Activated T-cell treated with anti-CD3 and anti-CD28 coated beads, Interleukin-2, amount 50 U/mL, for 4 hours (primary cell): ENCODE results near the gene LRTM2. TPM values are rescaled to one million over a fixed set of nuclear protein-coding genes. Genes with fewer than 3 reads are reported as not detected.

Experiments
- ATAC-seq, 2 donors: fragments of 200-7000 bp; cut with Tn5 transposase; one replicate each; pipeline ENCODE4 v1.10.0; 2021
- DNase-seq: peaks from one replicate; pipeline ENCODE4 v3.0.0-alpha.2; 2020
- H3K27me3 Mint-ChIP-seq: one replicate; pipeline ENCODE4 v1.8.0; 2021; ENCODE audit warnings: low read depth, mixed read lengths
- H3K36me3 Mint-ChIP-seq: one replicate; pipeline ENCODE4 v1.8.0; 2022; ENCODE audit warnings: mixed read lengths; ENCODE audit not compliant: insufficient read depth
- H3K4me1 Mint-ChIP-seq: one replicate; pipeline ENCODE4 v1.8.0; 2021; ENCODE audit warnings: low read depth, mixed read lengths
- H3K4me3 Mint-ChIP-seq: one replicate; pipeline ENCODE4 v1.8.0; 2021; ENCODE audit warnings: mild to moderate bottlenecking, moderate library complexity, mixed read lengths
- H3K9me3 Mint-ChIP-seq: one replicate; pipeline ENCODE4 v1.8.0; 2021; ENCODE audit warnings: mixed read lengths
- total RNA-seq, 3 donors: library from RNA; stranded (reverse); gene quantifications; one replicate each; pipeline ENCODE4 v1.2.1, GENCODE V29; 2021

The LRTM2 gene
- total RNA-seq, 3 donors from 2014 or later = 0.08 to 0.34 (median 0.27) TPM

- no peaks in the 10 kb centered on the region for H3K36me3 Mint-ChIP-seq
Observed at GRCh38 chr12:1877169-1877878, 57.0 kb downstream of the LRTM2 start.

GRCh38 chr12:1878214-1878613 lies 57.8 kb downstream of the LRTM2 start:
- DNase-seq = no peak
- H3K4me3 Mint-ChIP-seq = no peak overlapping the region
- H3K4me1 Mint-ChIP-seq = no peaks in the 10 kb centered on the region
- ATAC-seq = no peak
- H3K9me3 Mint-ChIP-seq = no peaks in the 10 kb centered on the region
- H3K36me3 Mint-ChIP-seq = no peaks in the 10 kb centered on the region
- H3K27me3 Mint-ChIP-seq = no peaks in the 10 kb centered on the region

More at GRCh38 chr12:1877169-1877878, 57.0 kb downstream of the LRTM2 start:
- ATAC-seq = no peak
- Mint-ChIP-seq H3K4me3 (no peak overlapping the region), H3K9me3 (no peaks in the 10 kb centered on the region), H3K27me3 (no peaks in the 10 kb centered on the region), H3K4me1 (no peaks in the 10 kb centered on the region)
- DNase-seq = no peak

GRCh38 chr12:1878695-1879094 lies 58.3 kb downstream of the LRTM2 start:
- no peaks in the 10 kb centered on the region for H3K4me1 Mint-ChIP-seq
- H3K4me3 Mint-ChIP-seq = no peak overlapping the region
- no peaks in the 10 kb centered on the region for H3K36me3 Mint-ChIP-seq
- DNase-seq (no peak), ATAC-seq (no peak)
- no peaks in the 10 kb centered on the region for H3K9me3 Mint-ChIP-seq
- H3K27me3 Mint-ChIP-seq = peaks cover 3% of the 10 kb centered on the region

- ATAC-seq = no peak
- no peak for DNase-seq
- H3K9me3 Mint-ChIP-seq = no peaks in the 10 kb centered on the region
- peaks cover 3% of the 10 kb centered on the region for H3K27me3 Mint-ChIP-seq
- H3K4me3 Mint-ChIP-seq = no peak overlapping the region
- H3K36me3 Mint-ChIP-seq = no peaks in the 10 kb centered on the region
- H3K4me1 Mint-ChIP-seq = no peaks in the 10 kb centered on the region
Observed at GRCh38 chr12:1879633-1880032, 59.3 kb downstream of the LRTM2 start.

GRCh38 chr12:1880153-1880845 lies 59.9 kb downstream of the LRTM2 start:
- ATAC-seq (no peak), DNase-seq (no peak)
- Mint-ChIP-seq H3K9me3 (no peaks in the 10 kb centered on the region), H3K4me3 (no peak overlapping the region), H3K36me3 (no peaks in the 10 kb centered on the region), H3K27me3 (peaks cover 3% of the 10 kb centered on the region), H3K4me1 (no peaks in the 10 kb centered on the region)

DNA sequence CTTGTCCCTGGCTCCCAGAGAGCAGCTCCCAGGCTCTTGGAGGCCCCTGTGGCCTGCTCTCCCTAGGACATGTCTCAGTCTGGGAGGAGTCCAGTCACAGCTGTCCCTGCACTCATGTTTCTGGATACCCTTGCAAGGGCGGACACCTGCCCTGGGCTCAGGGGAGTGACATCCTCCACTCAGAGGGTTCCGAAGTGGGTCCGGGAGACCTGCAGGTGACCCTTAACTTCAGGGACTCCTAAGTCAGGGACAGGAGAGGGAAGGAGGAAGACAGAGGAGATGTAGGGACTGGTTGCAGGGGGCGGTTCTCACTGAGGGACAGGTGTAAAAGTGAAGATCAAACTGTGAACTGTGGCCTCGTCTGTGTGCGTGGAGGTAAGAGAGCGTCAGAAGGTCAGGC lies 60.5 kb downstream of the LRTM2 start:
- no peaks in the 10 kb centered on the region for H3K9me3 Mint-ChIP-seq
- H3K27me3 Mint-ChIP-seq = peaks cover 3% of the 10 kb centered on the region
- H3K4me3 Mint-ChIP-seq = no peak overlapping the region
- DNase-seq (no peak), ATAC-seq (no peak)
- no peaks in the 10 kb centered on the region for H3K36me3 Mint-ChIP-seq
- no peaks in the 10 kb centered on the region for H3K4me1 Mint-ChIP-seq

GRCh38 chr12:1881301-1881700 lies 60.9 kb downstream of the LRTM2 start:
- Mint-ChIP-seq H3K36me3 (no peaks in the 10 kb centered on the region), H3K27me3 (peaks cover 5% of the 10 kb centered on the region), H3K4me1 (no peaks in the 10 kb centered on the region), H3K4me3 (no peak overlapping the region), H3K9me3 (no peaks in the 10 kb centered on the region)
- DNase-seq (no peak), ATAC-seq (no peak)

- Mint-ChIP-seq H3K9me3 (no peaks in the 10 kb centered on the region), H3K36me3 (no peaks in the 10 kb centered on the region), H3K4me1 (no peaks in the 10 kb centered on the region), H3K27me3 (peaks cover 10% of the 10 kb centered on the region), H3K4me3 (no peak overlapping the region)
- ATAC-seq (no peak), DNase-seq (no peak)
Observed at GRCh38 chr12:1881936-1882335, 61.6 kb downstream of the LRTM2 start.

DNA sequence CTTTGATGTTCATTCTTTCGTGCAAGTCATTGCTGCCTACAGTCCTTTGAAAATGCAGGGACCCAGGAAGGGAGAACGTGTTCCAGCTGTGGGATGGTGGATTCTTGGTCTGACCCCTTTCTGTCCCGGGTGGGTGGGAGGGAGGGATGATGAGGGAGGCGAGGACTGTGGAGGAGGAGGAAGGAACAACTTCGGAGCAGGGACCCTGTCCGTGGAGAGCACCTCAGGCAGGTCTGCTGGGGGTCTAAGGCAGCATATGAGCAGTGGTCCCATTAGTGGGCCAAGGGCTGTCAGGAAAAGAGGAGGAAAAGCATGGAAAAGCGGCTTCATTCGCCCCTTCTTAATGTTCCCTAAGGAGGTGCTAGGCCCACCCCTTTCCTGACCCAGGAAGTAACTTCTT lies 62.0 kb downstream of the LRTM2 start:
- Mint-ChIP-seq H3K9me3 (no peaks in the 10 kb centered on the region), H3K4me1 (no peaks in the 10 kb centered on the region), H3K36me3 (no peaks in the 10 kb centered on the region), H3K27me3 (peaks cover 12% of the 10 kb centered on the region), H3K4me3 (no peak overlapping the region)
- DNase-seq (no peak), ATAC-seq (no peak)

DNA sequence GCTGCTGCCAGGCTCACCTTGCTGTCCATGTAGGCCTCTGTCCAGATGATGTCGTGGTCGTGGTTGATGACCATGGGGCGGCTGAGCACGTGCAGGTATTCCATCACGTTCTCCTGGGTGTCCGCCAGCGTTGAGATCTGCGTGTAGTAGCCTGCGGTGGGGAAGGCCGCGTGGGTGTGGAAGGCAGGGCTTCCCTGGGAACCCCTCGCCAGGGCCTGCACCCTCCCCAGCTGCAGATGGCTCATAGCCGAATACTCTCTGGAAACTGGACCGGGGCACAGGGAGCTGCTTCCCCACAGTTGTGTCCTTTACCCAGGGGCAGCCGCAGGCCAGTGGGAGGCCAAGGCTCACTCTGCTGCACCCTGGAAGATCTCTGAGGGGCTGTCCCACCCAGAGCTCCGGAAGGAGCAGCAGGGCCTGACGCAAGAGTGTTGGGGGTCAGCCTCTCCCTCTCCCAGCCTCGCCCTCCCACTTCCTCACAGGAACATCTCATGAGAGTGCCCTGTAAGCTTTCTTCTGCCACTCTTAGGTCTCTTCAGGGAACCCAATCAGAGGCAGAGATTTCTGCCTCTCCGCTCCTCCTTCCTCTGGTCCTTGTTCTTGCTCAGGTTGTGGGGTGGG lies 62.6 kb downstream of the LRTM2 start:
- H3K27me3 Mint-ChIP-seq = peaks cover 18% of the 10 kb centered on the region
- ATAC-seq (no peak), DNase-seq (no peak)
- no peaks in the 10 kb centered on the region for H3K36me3 Mint-ChIP-seq
- no peaks in the 10 kb centered on the region for H3K4me1 Mint-ChIP-seq
- no peak overlapping the region for H3K4me3 Mint-ChIP-seq
- no peaks in the 10 kb centered on the region for H3K9me3 Mint-ChIP-seq

DNA sequence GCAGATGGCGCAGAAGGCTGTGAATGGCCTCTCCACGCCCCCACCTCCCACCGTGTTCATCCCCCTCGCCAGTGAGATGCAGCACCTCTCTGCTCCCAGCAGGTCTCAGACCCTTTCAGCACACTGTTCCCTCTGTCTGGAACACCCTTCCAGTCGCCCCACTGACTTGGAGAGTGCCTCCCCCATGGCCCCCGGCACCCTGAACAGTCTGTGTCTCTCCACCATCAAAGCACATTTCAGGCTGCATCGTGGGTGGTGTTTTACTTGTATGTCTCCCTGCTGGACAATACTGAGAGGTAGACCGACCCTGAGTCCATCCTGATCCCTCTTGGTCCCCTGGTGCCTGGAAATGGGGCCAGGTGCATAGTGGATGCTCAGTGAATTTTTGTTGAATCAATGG lies 63.1 kb downstream of the LRTM2 start:
- DNase-seq (no peak), ATAC-seq (no peak)
- Mint-ChIP-seq H3K4me1 (no peaks in the 10 kb centered on the region), H3K4me3 (no peak overlapping the region), H3K36me3 (no peaks in the 10 kb centered on the region), H3K9me3 (peaks cover 2% of the 10 kb centered on the region), H3K27me3 (peaks cover 22% of the 10 kb centered on the region)

DNA sequence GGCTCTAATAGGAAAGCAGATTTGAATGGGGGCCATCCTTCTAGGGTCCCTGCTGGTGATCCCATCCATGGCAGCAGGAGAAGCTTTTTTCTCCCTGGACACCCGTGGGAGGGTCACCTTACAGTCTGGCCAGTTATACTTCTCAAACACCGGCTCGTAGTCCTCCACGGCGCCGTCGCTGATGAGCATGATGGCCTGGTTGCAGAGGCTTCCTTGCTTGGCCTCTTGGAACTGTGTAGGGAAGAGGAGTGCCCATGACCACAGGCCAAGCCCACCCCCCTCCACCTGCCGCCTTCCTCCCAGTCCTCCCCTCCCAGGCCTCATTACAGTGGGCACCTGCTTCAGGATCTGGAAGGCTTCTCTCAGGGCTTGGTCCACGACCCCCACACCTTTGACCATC lies 64.3 kb downstream of the LRTM2 start:
- Mint-ChIP-seq H3K36me3 (no peaks in the 10 kb centered on the region), H3K27me3 (peaks cover 29% of the 10 kb centered on the region), H3K9me3 (peaks cover 3% of the 10 kb centered on the region), H3K4me3 (no peak overlapping the region), H3K4me1 (no peaks in the 10 kb centered on the region)
- DNase-seq = no peak
- no peak for ATAC-seq

DNA sequence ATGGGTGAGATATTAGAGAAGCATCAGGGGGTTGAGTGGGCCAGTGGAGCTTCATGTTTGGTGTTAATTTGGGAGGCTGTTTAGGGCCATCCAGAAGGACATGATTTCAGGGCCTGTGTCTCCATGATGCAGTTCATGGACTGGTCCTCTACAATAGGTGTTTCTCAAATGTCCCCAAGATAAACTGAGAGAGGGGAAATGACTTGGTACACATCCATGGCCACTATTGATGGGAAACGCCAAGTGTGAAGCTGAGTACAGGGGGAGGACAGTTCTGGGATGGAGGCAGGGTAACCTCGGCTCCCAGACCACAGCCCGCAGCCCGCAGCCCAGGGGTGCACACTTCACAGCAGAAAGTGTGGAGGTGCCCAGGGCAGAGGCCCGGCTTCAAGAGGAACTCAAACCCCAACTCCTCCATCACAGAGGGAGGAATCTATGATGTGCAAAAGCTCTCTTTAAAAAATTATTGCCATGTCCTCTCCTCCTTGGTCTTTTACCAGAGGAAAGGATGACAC lies 64.8 kb downstream of the LRTM2 start:
- DNase-seq = no peak
- no peak for ATAC-seq
- H3K4me3 Mint-ChIP-seq = no peak overlapping the region
- no peaks in the 10 kb centered on the region for H3K4me1 Mint-ChIP-seq
- no peaks in the 10 kb centered on the region for H3K36me3 Mint-ChIP-seq
- peaks cover 29% of the 10 kb centered on the region for H3K27me3 Mint-ChIP-seq
- H3K9me3 Mint-ChIP-seq = peaks cover 3% of the 10 kb centered on the region

DNA sequence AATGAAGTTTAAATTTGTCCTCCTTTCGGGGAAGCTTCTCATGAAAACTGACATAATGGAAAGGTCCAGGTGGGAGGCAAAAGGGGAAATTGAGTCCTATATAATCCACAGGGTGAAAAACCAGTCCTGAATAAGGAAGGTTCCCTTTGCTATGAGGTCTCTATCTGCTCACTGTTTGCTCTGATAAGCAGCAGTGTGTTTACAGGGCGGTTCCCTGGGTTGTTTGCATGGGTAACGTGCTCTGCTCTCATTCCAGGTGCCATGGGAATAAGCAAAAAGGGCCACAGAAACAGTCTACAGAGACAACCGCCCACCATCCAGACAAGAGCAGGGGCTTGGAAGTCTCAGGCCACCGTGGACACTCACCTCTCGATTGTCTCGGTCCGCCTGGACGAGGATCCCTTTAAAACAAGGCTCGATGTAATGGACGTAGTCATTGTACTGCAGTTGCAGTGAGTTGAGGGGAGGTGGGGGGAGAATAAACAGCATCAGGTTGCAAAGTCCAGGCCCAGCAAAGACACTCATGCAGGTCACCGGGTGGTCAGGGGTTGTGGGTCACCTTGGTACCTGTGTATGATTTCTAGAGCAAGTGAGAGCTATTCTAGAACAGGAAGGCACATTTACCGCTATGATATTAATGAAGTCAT lies 65.4 kb downstream of the LRTM2 start:
- Mint-ChIP-seq H3K4me3 (no peak overlapping the region), H3K27me3 (peaks cover 29% of the 10 kb centered on the region), H3K4me1 (no peaks in the 10 kb centered on the region), H3K9me3 (peaks cover 3% of the 10 kb centered on the region), H3K36me3 (no peaks in the 10 kb centered on the region)
- no peak for ATAC-seq
- DNase-seq = no peak
